BJ (cell line): ENCODE measurements around the gene NXPE3. TPM values are rescaled to one million over a fixed set of nuclear protein-coding genes. Genes with fewer than 3 reads are reported as not detected.

Source experiments
- CTCF ChIA-PET: fragments of 350-600 bp; formaldehyde crosslinking; extraction: SDS; loops from one replicate; lab custom pipeline; 2021; ENCODE audit warnings: antibody characterized with exemption, inconsistent platforms; lab: Yijun Ruan, JAX
- POLR2A ChIA-PET: fragments of 300-600 bp; sonication (Branson Sonifier 250); formaldehyde crosslinking; extraction: SDS; loops from one replicate; lab custom pipeline; 2021; ENCODE audit warnings: antibody characterized with exemption; lab: Charles Lee
- DNase-seq: peaks from one replicate; pipeline ENCODE4 v3.0.0-alpha.2; 2011; ENCODE audit warnings: low read depth
- H3K27me3 ChIP-seq: 2 replicates; pipeline ENCODE4 v1.6.0; 2011; ENCODE audit warnings: low read length; ENCODE audit not compliant: control insufficient read depth, insufficient read depth
- H3K36me3 ChIP-seq: 2 replicates; pipeline ENCODE4 v1.5.1; 2011; ENCODE audit warnings: low read length; ENCODE audit not compliant: control insufficient read depth, insufficient read depth
- H3K4me3 ChIP-seq: 2 replicates; pipeline ENCODE4 v1.5.1; 2011; ENCODE audit warnings: low read depth, mild to moderate bottlenecking, control low read depth, low read length
- polyA plus RNA-seq: library from polyadenylated mRNA; depleted of rRNA; stranded (reverse); fragments of >200 nt; gene quantifications from 2 replicates; pipeline ENCODE4 v1.2.3, GENCODE V29; 2011
- TF ChIP-seq, protein P1 (sequence below): IDR thresholded peaks from 2 replicates; pipeline ENCODE4 v1.5.1; 2011; ENCODE audit warnings: low read depth, mild to moderate bottlenecking, control low read depth, inconsistent platforms, low read length, moderate library complexity; ENCODE audit not compliant: insufficient read depth

The NXPE3 gene
- polyA plus RNA-seq, 1 experiment = 30.3 TPM

DNA sequence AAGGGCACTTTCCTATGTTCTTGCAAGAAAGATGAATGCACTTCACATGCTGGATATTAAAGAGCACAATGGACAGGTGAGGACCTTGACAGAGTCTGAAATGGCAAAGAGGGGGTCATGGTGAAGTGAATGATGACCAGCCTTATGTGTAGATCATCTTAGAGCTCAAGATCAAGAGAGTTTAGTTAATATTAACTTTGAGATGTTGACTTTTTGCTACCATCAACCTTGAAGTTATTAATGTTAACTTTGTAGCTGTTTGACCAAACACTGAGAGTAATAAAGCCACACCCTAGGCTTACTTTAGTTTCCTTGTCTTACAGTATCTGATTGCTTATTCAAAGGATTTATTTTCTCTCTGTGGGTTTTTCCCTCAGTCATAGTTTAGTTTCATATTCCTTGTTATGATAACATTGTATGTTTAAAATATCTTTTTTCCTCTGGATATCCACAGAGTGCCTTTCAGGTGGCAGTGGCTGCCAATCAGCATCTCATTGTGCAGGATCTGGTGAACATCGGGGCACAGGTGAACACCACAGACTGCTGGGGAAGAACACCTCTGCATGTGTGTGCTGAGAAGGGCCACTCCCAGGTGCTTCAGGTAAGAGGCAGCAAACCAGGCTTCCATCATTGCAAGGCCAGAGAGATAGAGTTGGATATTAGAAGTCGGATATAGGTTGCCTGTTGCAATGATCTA is 75.7 kb downstream of the NXPE3 start:
- TF ChIP-seq, protein P1, sequence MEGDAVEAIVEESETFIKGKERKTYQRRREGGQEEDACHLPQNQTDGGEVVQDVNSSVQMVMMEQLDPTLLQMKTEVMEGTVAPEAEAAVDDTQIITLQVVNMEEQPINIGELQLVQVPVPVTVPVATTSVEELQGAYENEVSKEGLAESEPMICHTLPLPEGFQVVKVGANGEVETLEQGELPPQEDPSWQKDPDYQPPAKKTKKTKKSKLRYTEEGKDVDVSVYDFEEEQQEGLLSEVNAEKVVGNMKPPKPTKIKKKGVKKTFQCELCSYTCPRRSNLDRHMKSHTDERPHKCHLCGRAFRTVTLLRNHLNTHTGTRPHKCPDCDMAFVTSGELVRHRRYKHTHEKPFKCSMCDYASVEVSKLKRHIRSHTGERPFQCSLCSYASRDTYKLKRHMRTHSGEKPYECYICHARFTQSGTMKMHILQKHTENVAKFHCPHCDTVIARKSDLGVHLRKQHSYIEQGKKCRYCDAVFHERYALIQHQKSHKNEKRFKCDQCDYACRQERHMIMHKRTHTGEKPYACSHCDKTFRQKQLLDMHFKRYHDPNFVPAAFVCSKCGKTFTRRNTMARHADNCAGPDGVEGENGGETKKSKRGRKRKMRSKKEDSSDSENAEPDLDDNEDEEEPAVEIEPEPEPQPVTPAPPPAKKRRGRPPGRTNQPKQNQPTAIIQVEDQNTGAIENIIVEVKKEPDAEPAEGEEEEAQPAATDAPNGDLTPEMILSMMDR = no peak
- CTCF ChIA-PET = interaction anchor here (0.8 to 1.1 kb wide), 2 partner anchors 9 to 373 kb away, joined by 3 to 4 read pairs; no protein-coding TSS in a partner anchor
- POLR2A ChIA-PET = no interaction called here
- no peak for DNase-seq
- no peak overlapping the region for H3K4me3 ChIP-seq
- H3K27me3 ChIP-seq = no peaks in the 10 kb centered on the region
- peaks cover 30% of the 10 kb centered on the region for H3K36me3 ChIP-seq

GRCh38 chr3:101857301-101857741 is 78.3 kb downstream of the NXPE3 start:
- DNase-seq = no peak
- TF ChIP-seq, protein P1 = no peak
- Histone ChIP-seq H3K27me3 (no peaks in the 10 kb centered on the region), H3K36me3 (peaks cover 34% of the 10 kb centered on the region), H3K4me3 (no peak overlapping the region)
- ChIA-PET POLR2A (no interaction called here), CTCF (interaction anchor here (0.5 to 2.0 kb wide), 3 partner anchors 43 to 368 kb away, joined by 3 to 11 read pairs (median 5); no protein-coding TSS in a partner anchor)

GRCh38 chr3:101858464-101859030 is 79.5 kb downstream of the NXPE3 start:
- POLR2A ChIA-PET = interaction anchor here (0.5 kb wide), 1 partner anchor 16 kb away, joined by 4 read pairs; no protein-coding TSS in a partner anchor
- peaks cover 26% of the 10 kb centered on the region for H3K36me3 ChIP-seq

GRCh38 chr3:101859882-101860448 is 81.0 kb downstream of the NXPE3 start:
- H3K36me3 ChIP-seq = peaks cover 23% of the 10 kb centered on the region
- TF ChIP-seq, protein P1 = no peak
- no peak overlapping the region for H3K4me3 ChIP-seq
- no peaks in the 10 kb centered on the region for H3K27me3 ChIP-seq
- CTCF ChIA-PET = interaction anchor here (1.0 to 1.3 kb wide), 2 partner anchors 365 to 369 kb away, joined by 3 to 5 read pairs; no protein-coding TSS in a partner anchor
- POLR2A ChIA-PET = no interaction called here
- DNase-seq = no peak

More at GRCh38 chr3:101858464-101859030, 79.5 kb downstream of the NXPE3 start:
- TF ChIP-seq, protein P1 = no peak
- Histone ChIP-seq H3K27me3 (no peaks in the 10 kb centered on the region), H3K4me3 (no peak overlapping the region)
- no peak for DNase-seq
- CTCF ChIA-PET = interaction anchor here (0.7 to 1.6 kb wide), 3 partner anchors 9 to 366 kb away, joined by 4 to 6 read pairs (median 5); no protein-coding TSS in a partner anchor
